WTC11 (cell line): Measurements from ENCODE around the gene THSD4. TPM values are rescaled to one million over a fixed set of nuclear protein-coding genes. Genes with fewer than 3 reads are reported as not detected.
"Not testable (repeated sequence)": the region's sequence is repeated elsewhere in the genome, so short reads cannot be mapped to it uniquely, and the experiment has no call there.

Source experiments
- ATAC-seq: fragments of 200-7000 bp; cut with Tn5 transposase; 2 replicates; pipeline ENCODE4 v1.10.0; 2021; ENCODE audit warnings: mild to moderate bottlenecking, moderate library complexity
- CTCF ChIA-PET: fragments of 300-600 bp; sonication (Branson Sonifier 250); formaldehyde crosslinking; loops from one replicate; lab custom pipeline; 2021; ENCODE audit warnings: antibody characterized with exemption; lab: Charles Lee
- POLR2A ChIA-PET: fragments of 350-600 bp; sonication (Branson Sonifier 250); formaldehyde crosslinking; loops from one replicate; lab custom pipeline; 2021; ENCODE audit warnings: antibody characterized with exemption; lab: Charles Lee
- DNase-seq: peaks from one replicate; pipeline ENCODE4 v3.0.0; 2021; ENCODE audit warnings: low spot score
- H3K27ac Mint-ChIP-seq: 2 replicates; pipeline ENCODE4 v1.8.0; 2021; ENCODE audit warnings: mixed read lengths
- H3K27me3 Mint-ChIP-seq: 2 replicates; pipeline ENCODE4 v1.8.0; 2021; ENCODE audit warnings: low read depth, mild to moderate bottlenecking, moderate library complexity, mixed read lengths
- H3K36me3 Mint-ChIP-seq: 2 replicates; pipeline ENCODE4 v1.8.0; 2021; ENCODE audit warnings: mixed read lengths
- H3K4me1 Mint-ChIP-seq: 2 replicates; pipeline ENCODE4 v1.8.0; 2022; ENCODE audit warnings: mixed read lengths
- H3K4me3 Mint-ChIP-seq: 2 replicates; pipeline ENCODE4 v1.8.0; 2021; ENCODE audit warnings: mild to moderate bottlenecking, moderate library complexity, mixed read lengths
- H3K9me3 Mint-ChIP-seq: 2 replicates; pipeline ENCODE4 v1.8.0; 2021; ENCODE audit warnings: mixed read lengths
- ARID4B ChIP-seq: sonication (generic); formaldehyde crosslinking; IDR thresholded peaks from 2 replicates; pipeline ENCODE4 v1.8.0; 2023; ENCODE audit warnings: missing genetic modification reagents, mild to moderate bottlenecking, borderline replicate concordance
- ATF1 ChIP-seq: sonication (generic); formaldehyde crosslinking; IDR thresholded peaks from 2 replicates; pipeline ENCODE4 v1.8.1; 2023; ENCODE audit warnings: mild to moderate bottlenecking, moderate library complexity, missing genetic modification reagents
- CTCF ChIP-seq: fragments of 200-600 bp; IDR thresholded peaks from 2 replicates; pipeline ENCODE4 v1.8.0; 2022; ENCODE audit warnings: antibody characterized with exemption
- ERG ChIP-seq: fragments of 250-450 bp; sonication (Bioruptor Pico); IDR thresholded peaks from 2 replicates; pipeline ENCODE4 v1.8.0; 2021; ENCODE audit warnings: mild to moderate bottlenecking
- HMGA2 ChIP-seq: fragments of 250-450 bp; sonication (Bioruptor Pico); IDR thresholded peaks from 2 replicates; pipeline ENCODE4 v1.4.0; 2021; ENCODE audit warnings: mild to moderate bottlenecking, moderate library complexity
- IRF1 ChIP-seq: sonication (generic); formaldehyde crosslinking; IDR thresholded peaks from 2 replicates; pipeline ENCODE4 v1.8.0; 2023; ENCODE audit warnings: missing genetic modification reagents
- IRF2 ChIP-seq: sonication (generic); formaldehyde crosslinking; IDR thresholded peaks from 2 replicates; pipeline ENCODE4 v1.8.0; 2022; ENCODE audit warnings: low read depth, missing genetic modification reagents, borderline replicate concordance
- KAT7 ChIP-seq: sonication (generic); formaldehyde crosslinking; IDR thresholded peaks from 2 replicates; pipeline ENCODE4 v1.8.1; 2023; ENCODE audit warnings: missing genetic modification reagents, mild to moderate bottlenecking, borderline replicate concordance
- SP1 ChIP-seq: sonication (generic); formaldehyde crosslinking; conservative IDR thresholded peaks from 2 replicates; pipeline ENCODE4 v1.8.1; 2022; ENCODE audit warnings: missing genetic modification reagents
- ZNF281 ChIP-seq: sonication (generic); formaldehyde crosslinking; IDR thresholded peaks from 2 replicates; pipeline ENCODE4 v1.8.0; 2023; ENCODE audit warnings: mild to moderate bottlenecking, missing genetic modification reagents
- ZSCAN18 ChIP-seq: fragments of 250-450 bp; sonication (Bioruptor Pico); IDR thresholded peaks from 2 replicates; pipeline ENCODE4 v2.1.2; 2022; ENCODE audit warnings: mild to moderate bottlenecking, moderate library complexity
- total RNA-seq: library from RNA; stranded (reverse); gene quantifications from 3 replicates; pipeline ENCODE4 v1.2.3, GENCODE V29; 2021

Gene THSD4
- total RNA-seq, 1 experiment from 2014 or later, result 7.8 TPM

GRCh38 chr15:71437919-71438318 lies 322.6 kb downstream of the THSD4 start (continued):
- TF ChIP-seq ZNF281, result no peak
- TF ChIP-seq KAT7 (CRISPR knock-in tag), result no peak
- TF ChIP-seq HMGA2 (CRISPR knock-in tag), result no peak

- H3K9me3 Mint-ChIP-seq, H3K27me3 Mint-ChIP-seq, POLR2A ChIA-PET, H3K27ac Mint-ChIP-seq, ATAC-seq, DNase-seq, H3K36me3 Mint-ChIP-seq, H3K4me3 Mint-ChIP-seq: not testable (repeated sequence)
- peaks cover 16% of the 10 kb centered on the region for H3K4me1 Mint-ChIP-seq
- CTCF ChIA-PET, result interaction anchor here (1.4 to 2.5 kb wide), 4 partner anchors 48 to 243 kb away, joined by 5 to 42 read pairs (median 9); no protein-coding TSS in a partner anchor
These were observed 324.2 kb downstream of the THSD4 start for GRCh38 chr15:71439478-71439877.

- Mint-ChIP-seq H3K4me3 (no peak overlapping the region), H3K27ac (no peak overlapping the region), H3K4me1 (peaks cover 15% of the 10 kb centered on the region), H3K27me3 (peaks cover 3% of the 10 kb centered on the region; the same call in 1 of the 2 replicates), H3K9me3 (peaks cover 9% of the 10 kb centered on the region), H3K36me3 (0 out of 2 replicates have a peak, but pooled peaks cover 6% of the 10 kb centered on the region)
- ChIA-PET POLR2A (interaction anchor here (0.7 kb wide), 1 partner anchor 54 kb away, joined by 3 read pairs; no protein-coding TSS in a partner anchor), CTCF (interaction anchor here (0.5 to 2.5 kb wide), 30 partner anchors 11 to 478 kb away, joined by 3 to 42 read pairs (median 4); no protein-coding TSS in a partner anchor)
- DNase-seq (no peak), ATAC-seq (no peak; the same call in 1 of the 2 replicates)
- no peak for TF ChIP-seq ARID4B (CRISPR knock-in tag)
- no peak for TF ChIP-seq ATF1 (CRISPR knock-in tag)
- no peak for TF ChIP-seq SP1 (CRISPR knock-in tag)
- no peak for TF ChIP-seq ERG (CRISPR knock-in tag)
- TF ChIP-seq IRF2, result no peak
- no peak for TF ChIP-seq IRF1 (CRISPR knock-in tag)
- no peak for TF ChIP-seq ZSCAN18
- TF ChIP-seq CTCF, result 0 out of 2 replicates have a peak, but pooled peaks have one; percentile 36
These were observed 325.3 kb downstream of the THSD4 start for GRCh38 chr15:71440489-71441110.
